ENCODE results near the gene SLC38A3.
"Not testable (repeated sequence)": the region's sequence is repeated elsewhere in the genome, so short reads cannot be mapped to it uniquely, and the experiment has no call there.

The SLC38A3 gene

GRCh38 chr3:50256978-50257890 lies 52.2 kb downstream of the SLC38A3 start:
- no peak for DNase-seq

- no peak for DNase-seq
Observed at GRCh38 chr3:50258029-50258680, 53.1 kb downstream of the SLC38A3 start.

- no peak for DNase-seq
Observed at GRCh38 chr3:50258979-50259378, 53.9 kb downstream of the SLC38A3 start.

GRCh38 chr3:50259432-50260026 lies 54.5 kb downstream of the SLC38A3 start:
- DNase-seq, result no peak

GRCh38 chr3:50260027-50260941 lies 55.2 kb downstream of the SLC38A3 start:
- DNase-seq, result peak; percentile 75

GRCh38 chr3:50260942-50261441 lies 55.9 kb downstream of the SLC38A3 start:
- DNase-seq, result no peak

- no peak for DNase-seq
Observed at GRCh38 chr3:50261505-50261904, 56.4 kb downstream of the SLC38A3 start.

- DNase-seq, result not testable (repeated sequence)
Observed at GRCh38 chr3:50262200-50262599, 57.1 kb downstream of the SLC38A3 start.

GRCh38 chr3:50262778-50263177 lies 57.7 kb downstream of the SLC38A3 start:
- DNase-seq, result no peak

- DNase-seq, result no peak
Observed at GRCh38 chr3:50263478-50264382, 58.7 kb downstream of the SLC38A3 start.

- DNase-seq, result peak; percentile 37
Observed at GRCh38 chr3:50264383-50264963, 59.4 kb downstream of the SLC38A3 start.

- DNase-seq, result no peak
Observed at GRCh38 chr3:50264964-50265485, 60.0 kb downstream of the SLC38A3 start.

GRCh38 chr3:50265571-50265970 lies 60.5 kb downstream of the SLC38A3 start:
- DNase-seq, result no peak

GRCh38 chr3:50266017-50266416 lies 60.9 kb downstream of the SLC38A3 start:
- no peak for DNase-seq

GRCh38 chr3:50266836-50267235 lies 61.8 kb downstream of the SLC38A3 start:
- DNase-seq, result no peak

- DNase-seq, result no peak
Observed at GRCh38 chr3:50267280-50267913, 62.3 kb downstream of the SLC38A3 start.

- DNase-seq, result no peak
Observed at GRCh38 chr3:50268276-50268675, 63.2 kb downstream of the SLC38A3 start.

- DNase-seq, result no peak
Observed at GRCh38 chr3:50268703-50269451, 63.8 kb downstream of the SLC38A3 start, which contains the start of gene SEMA3B. Gene SEMA3B, plus strand, starts transcription at chr3:50269147. Its CDS starts 94 bp downstream, at chr3:50269241.

- no peak for DNase-seq
Observed at GRCh38 chr3:50269460-50269859, 64.4 kb downstream of the SLC38A3 start.
